Uterine smooth muscle cell (primary cell): ENCODE measurements around the gene SMIM10L2A. TPM values are rescaled to one million over a fixed set of nuclear protein-coding genes. Genes with fewer than 3 reads are reported as not detected.

Experiments
- total RNA-seq: library from RNA; depleted of rRNA; stranded (reverse); fragments of >200 nt; gene quantifications from 2 replicates; pipeline ENCODE4 v1.2.3, GENCODE V29; 2014

Gene SMIM10L2A
- 0.11 and 0.50 TPM in 2 replicates for total RNA-seq

DNA sequence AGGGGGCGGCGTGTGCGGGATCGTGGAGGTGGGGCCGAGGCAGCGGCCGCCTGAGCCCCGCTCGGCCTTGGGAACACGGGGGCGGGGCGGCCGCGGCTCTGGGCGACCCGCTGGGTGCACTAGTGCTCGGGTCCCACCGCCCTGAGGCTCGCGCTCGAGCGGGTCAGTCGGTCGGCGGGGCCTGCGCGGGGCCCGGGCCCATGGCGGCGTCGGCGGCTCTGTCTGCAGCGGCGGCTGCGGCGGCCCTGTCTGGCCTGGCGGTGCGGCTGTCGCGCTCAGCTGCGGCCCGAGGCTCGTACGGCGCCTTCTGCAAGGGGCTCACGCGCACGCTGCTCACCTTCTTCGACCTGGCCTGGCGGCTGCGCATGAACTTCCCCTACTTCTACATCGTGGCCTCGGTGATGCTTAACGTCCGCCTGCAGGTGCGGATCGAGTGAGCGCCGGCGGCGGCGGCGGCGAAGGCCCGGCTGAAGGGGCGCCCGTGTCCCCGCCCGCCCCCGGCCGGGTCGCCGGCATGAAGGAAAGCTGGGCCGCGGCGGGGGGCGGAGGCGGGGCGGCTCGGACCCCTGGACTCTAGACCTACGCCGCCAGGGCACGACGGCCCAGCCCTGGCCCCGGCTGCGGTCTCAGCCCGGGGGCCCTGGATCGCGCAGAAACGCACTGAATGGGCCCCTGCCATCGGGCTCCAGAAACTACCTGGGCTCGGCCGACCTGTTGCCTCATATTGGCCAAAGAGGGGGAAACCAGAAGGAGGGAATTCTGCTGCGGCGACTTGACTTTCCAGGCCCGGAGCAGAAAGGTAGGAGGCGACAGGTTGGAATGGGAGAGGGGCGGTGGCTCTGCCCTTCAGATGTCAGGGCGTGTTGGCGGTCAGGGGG is at the start of gene SMIM10L2A:
TSS of gene SMIM10L2A (plus strand) at position 13 of the 878 bp plus-strand sequence. CDS start at position 201, 188 bp downstream.

Other genes with a start within 250 kb of the SMIM10L2A start
- gene ETDA, start 169.9 kb upstream of the SMIM10L2A start, total RNA-seq, result not detected in 2 replicates
- gene ETDC, start 112.5 kb upstream of the SMIM10L2A start, total RNA-seq, result not detected in 2 replicates
- 8.9 and 10.7 TPM in 2 replicates for gene ZNF75D, start 77.8 kb upstream of the SMIM10L2A start, total RNA-seq
- gene ZNF449, start 77.1 kb upstream of the SMIM10L2A start, total RNA-seq, result 9.7 and 10.0 TPM in 2 replicates
- 4.2 and 5.6 TPM in 2 replicates for gene INTS6L, start 98.7 kb downstream of the SMIM10L2A start, total RNA-seq